Measurements from ENCODE around the gene C2CD4D. TPM values are rescaled to one million over a fixed set of nuclear protein-coding genes. Genes with fewer than 3 reads are reported as not detected.
"Not testable (repeated sequence)": the region's sequence is repeated elsewhere in the genome, so short reads cannot be mapped to it uniquely, and the experiment has no call there.

C2CD4D gene
- total RNA-seq, 1 experiment from 2014 or later = 1.4 TPM

GRCh38 chr1:151858030-151858746 is 18.6 kb upstream of the C2CD4D start:
- intact Hi-C loops (cut with micrococcal nuclease; ENCODE audit: unreplicated experiment) = no loop called here
- Histone ChIP-seq H3K36me3 (ENCODE audit: low read depth) (no peaks in the 10 kb centered on the region), H3K4me1 (replicated peaks; ENCODE audit: insufficient read depth) (0 out of 2 replicates have a peak, but pooled peaks cover 7% of the 10 kb centered on the region), H3K9me2 (ENCODE audit: insufficient read depth) (no peaks in the 10 kb centered on the region), H3K27ac (no peak overlapping the region), H3K79me2 (ENCODE audit: low read depth) (no peaks in the 10 kb centered on the region), H3K4me3 (no peak overlapping the region), H3K9me3 (ENCODE audit: insufficient read depth, low read depth) (no peaks in the 10 kb centered on the region), H4K20me1 (ENCODE audit: insufficient read depth) (no peaks in the 10 kb centered on the region), H3F3A (ENCODE audit: insufficient read depth, low read depth) (no peaks in the 10 kb centered on the region), H3K4me2 (no peak overlapping the region), H2AFZ (no peak overlapping the region), H3K27me3 (ENCODE audit: insufficient read depth, low read depth) (no peaks in the 10 kb centered on the region)
- DNase-seq = no peak
- ChIA-PET CTCF (interaction anchor here (0.7 kb wide), 1 partner anchor 16 kb away, joined by 3 read pairs; no protein-coding TSS in a partner anchor), POLR2A (ENCODE audit: unreplicated experiment) (interaction anchor here (0.6 kb wide), 1 partner anchor 19 kb away, joined by 3 read pairs; the partner anchor contains the start of gene C2CD4D)
- no TSS peak for BruUV-seq (replicated peaks)
- TF ChIP-seq CTCF (conservative IDR thresholded peaks at IDR 0.05) = no peak
- no peak for TF ChIP-seq EZH2 (IDR thresholded peaks at IDR 0.05; ENCODE audit: low read depth)

- H3K27ac ChIP-seq = no peak overlapping the region
- no peak for DNase-seq
- H2AFZ ChIP-seq = no peak overlapping the region
- no peaks in the 10 kb centered on the region for H3K27me3 ChIP-seq (ENCODE audit: insufficient read depth, low read depth)
- H4K20me1 ChIP-seq (ENCODE audit: insufficient read depth) = no peaks in the 10 kb centered on the region
- BruUV-seq (replicated peaks) = no TSS peak
- no peaks in the 10 kb centered on the region for H3K79me2 ChIP-seq (ENCODE audit: low read depth)
- no peak overlapping the region for H3K4me3 ChIP-seq
- no peak overlapping the region for H3K4me2 ChIP-seq
- CTCF ChIA-PET = interaction anchor here (0.7 kb wide), 1 partner anchor 52 kb away, joined by 8 read pairs; no protein-coding TSS in a partner anchor
- H3K4me1 ChIP-seq (replicated peaks; ENCODE audit: insufficient read depth) = 0 out of 2 replicates have a peak, but pooled peaks cover 3% of the 10 kb centered on the region
- no peaks in the 10 kb centered on the region for H3K9me3 ChIP-seq (ENCODE audit: insufficient read depth, low read depth)
- TF ChIP-seq CTCF (conservative IDR thresholded peaks at IDR 0.05) (no peak), EZH2 (IDR thresholded peaks at IDR 0.05; ENCODE audit: low read depth) (no peak)
- no peaks in the 10 kb centered on the region for H3K9me2 ChIP-seq (ENCODE audit: insufficient read depth)
- intact Hi-C loops (cut with micrococcal nuclease; ENCODE audit: unreplicated experiment) = no loop called here
- POLR2A ChIA-PET (ENCODE audit: unreplicated experiment) = interaction anchor here (0.6 kb wide), 2 partner anchors 193 to 464 kb away, joined by 7 to 15 read pairs; no protein-coding TSS in a partner anchor
- no peaks in the 10 kb centered on the region for H3F3A ChIP-seq (ENCODE audit: insufficient read depth, low read depth)
- H3K36me3 ChIP-seq (ENCODE audit: low read depth) = no peaks in the 10 kb centered on the region
These were observed 16.3 kb upstream of the C2CD4D start for GRCh38 chr1:151855933-151856332.

- H3F3A ChIP-seq (ENCODE audit: insufficient read depth, low read depth); H4K20me1 ChIP-seq (ENCODE audit: insufficient read depth); DNase-seq; BruUV-seq (replicated peaks); H3K4me2 ChIP-seq; intact Hi-C loops (cut with micrococcal nuclease; ENCODE audit: unreplicated experiment); H3K36me3 ChIP-seq (ENCODE audit: low read depth); H3K9me2 ChIP-seq (ENCODE audit: insufficient read depth); H2AFZ ChIP-seq; H3K27ac ChIP-seq; H3K27me3 ChIP-seq (ENCODE audit: insufficient read depth, low read depth); H3K79me2 ChIP-seq (ENCODE audit: low read depth); H3K4me3 ChIP-seq; H3K9me3 ChIP-seq (ENCODE audit: insufficient read depth, low read depth); H3K4me1 ChIP-seq (replicated peaks; ENCODE audit: insufficient read depth); CTCF ChIA-PET: not testable (repeated sequence)
- POLR2A ChIA-PET (ENCODE audit: unreplicated experiment) = interaction anchor here (0.6 kb wide), 1 partner anchor 465 kb away, joined by 7 read pairs; no protein-coding TSS in a partner anchor
These were observed 15.9 kb upstream of the C2CD4D start for GRCh38 chr1:151855516-151855915.
